Measurements from ENCODE around the gene NCEH1. TPM values are rescaled to one million over a fixed set of nuclear protein-coding genes. Genes with fewer than 3 reads are reported as not detected.

Gene NCEH1
- total RNA-seq, 2 donors from 2014 or later, result 7.1 to 22.7 TPM

DNA sequence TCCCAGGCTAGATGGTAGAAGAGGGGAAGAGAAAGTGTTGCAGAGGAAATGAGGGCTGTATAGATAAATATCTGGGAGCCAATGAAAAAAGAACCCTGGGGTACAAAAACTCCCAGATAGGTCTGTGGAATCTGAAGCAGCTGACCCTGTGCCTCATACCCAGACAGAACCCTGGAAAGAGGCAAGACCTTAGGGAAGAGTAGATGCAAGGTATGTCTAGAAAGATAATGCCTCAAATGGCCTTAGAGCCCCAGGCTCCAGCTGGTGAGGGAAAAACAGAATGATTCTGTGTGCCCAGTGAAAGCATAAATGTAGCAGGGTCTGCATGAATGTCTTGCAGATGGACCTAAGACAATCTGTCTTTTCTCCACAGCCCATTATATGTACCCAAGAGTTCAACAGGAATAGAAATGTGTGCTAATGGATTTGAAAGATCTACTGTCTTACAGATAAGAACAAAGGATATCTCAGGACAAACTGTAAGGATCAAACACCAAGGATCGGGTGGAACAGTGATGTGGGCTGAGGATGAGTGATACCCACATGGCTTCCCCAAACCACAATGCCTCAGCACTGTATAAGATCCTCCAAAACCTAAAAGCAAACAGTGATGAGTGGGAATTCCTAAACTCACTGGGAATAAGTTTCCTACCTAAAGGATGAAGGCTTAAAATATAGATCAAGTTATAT is 58.8 kb downstream of the NCEH1 start:
- TF ChIP-seq CTCF (IDR thresholded peaks at IDR 0.05), result no peak
- H3K36me3 ChIP-seq, result no peaks in the 10 kb centered on the region
- H3K27ac ChIP-seq, result no peak overlapping the region
- H3K9me3 ChIP-seq, result no peaks in the 10 kb centered on the region
- peaks cover 2 to 13% of the 10 kb centered on the region in 2 donors for H3K4me1 ChIP-seq (ENCODE audit: control insufficient read depth in 1 of 2, low read depth in 2 of 2)
- H3K4me3 ChIP-seq, result no peak overlapping the region
- H3K27me3 ChIP-seq (replicated peaks; ENCODE audit: insufficient read depth), result no peaks in the 10 kb centered on the region
- no peak for DNase-seq (ENCODE audit: low spot score)
- no peak for ATAC-seq (ENCODE audit: insufficient number of reproducible peaks, low FRiP score, low read depth)

DNA sequence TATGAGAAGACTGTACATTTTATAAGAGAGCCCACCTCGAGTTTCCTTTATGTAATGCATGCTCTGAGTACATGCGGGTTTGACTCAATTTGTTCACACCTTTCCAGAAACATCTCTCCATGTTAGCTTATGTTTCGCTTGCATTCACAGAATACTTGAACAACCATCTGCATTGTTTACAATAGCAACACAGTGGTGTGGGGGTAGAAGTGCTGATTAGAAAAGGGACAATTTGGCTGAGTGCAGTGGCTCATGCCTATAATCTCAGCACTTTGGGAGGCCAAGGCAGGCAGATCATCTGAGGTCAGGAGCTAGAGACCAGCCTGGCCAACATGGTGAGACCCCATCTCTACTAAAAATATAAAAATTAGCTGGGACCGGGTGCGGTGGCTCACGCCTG is 60.9 kb downstream of the NCEH1 start:
- no peak overlapping the region for H3K27ac ChIP-seq
- DNase-seq (ENCODE audit: low spot score), result no peak
- no peaks in the 10 kb centered on the region for H3K27me3 ChIP-seq (replicated peaks; ENCODE audit: insufficient read depth)
- TF ChIP-seq CTCF (IDR thresholded peaks at IDR 0.05), result no peak
- H3K4me1 ChIP-seq (ENCODE audit: control insufficient read depth in 1 of 2, low read depth in 2 of 2), result peaks cover 9 to 18% of the 10 kb centered on the region in 2 donors
- no peaks in the 10 kb centered on the region for H3K9me3 ChIP-seq
- no peak overlapping the region for H3K4me3 ChIP-seq
- H3K36me3 ChIP-seq, result no peaks in the 10 kb centered on the region
- no peak for ATAC-seq (ENCODE audit: insufficient number of reproducible peaks, low FRiP score, low read depth)

DNA sequence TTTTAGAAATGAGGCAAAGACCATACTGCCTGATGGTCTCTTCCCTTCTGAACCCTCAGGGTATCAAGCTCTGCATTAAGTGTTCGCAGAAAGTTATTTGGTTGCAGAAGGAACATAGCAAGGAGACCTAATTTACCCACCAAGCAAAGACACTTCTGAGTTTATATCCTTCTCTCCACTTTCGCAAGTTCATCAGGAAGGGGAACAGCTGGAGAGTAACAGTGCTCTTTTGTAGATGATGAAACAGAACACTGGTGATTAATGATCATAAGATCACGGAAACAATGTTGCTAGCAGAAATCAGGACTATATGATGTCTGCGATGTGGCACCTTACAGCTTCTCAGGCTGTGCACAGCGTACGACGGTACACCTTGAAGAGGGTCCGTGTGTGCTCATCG is 62.1 kb downstream of the NCEH1 start:
- ATAC-seq (ENCODE audit: insufficient number of reproducible peaks, low FRiP score, low read depth) (no peak), DNase-seq (ENCODE audit: low spot score) (no peak)
- peaks cover 9 to 18% of the 10 kb centered on the region in 2 donors for H3K4me1 ChIP-seq (ENCODE audit: control insufficient read depth in 1 of 2, low read depth in 2 of 2)
- no peak overlapping the region for H3K27ac ChIP-seq
- H3K27me3 ChIP-seq (replicated peaks; ENCODE audit: insufficient read depth), result no peaks in the 10 kb centered on the region
- no peaks in the 10 kb centered on the region for H3K36me3 ChIP-seq
- H3K4me3 ChIP-seq, result no peak overlapping the region
- no peak for TF ChIP-seq CTCF (IDR thresholded peaks at IDR 0.05)
- no peaks in the 10 kb centered on the region for H3K9me3 ChIP-seq

GRCh38 chr3:172647823-172648222 is 63.0 kb downstream of the NCEH1 start:
- TF ChIP-seq CTCF (IDR thresholded peaks at IDR 0.05), result no peak
- Histone ChIP-seq H3K36me3 (no peaks in the 10 kb centered on the region), H3K27me3 (replicated peaks; ENCODE audit: insufficient read depth) (no peaks in the 10 kb centered on the region), H3K27ac (no peak overlapping the region), H3K9me3 (no peaks in the 10 kb centered on the region), H3K4me3 (no peak overlapping the region), H3K4me1 (ENCODE audit: control insufficient read depth in 1 of 2, low read depth in 2 of 2) (peaks cover 9 to 18% of the 10 kb centered on the region in 2 donors)
- DNase-seq (ENCODE audit: low spot score), result no peak
- no peak for ATAC-seq (ENCODE audit: insufficient number of reproducible peaks, low FRiP score, low read depth)

DNA sequence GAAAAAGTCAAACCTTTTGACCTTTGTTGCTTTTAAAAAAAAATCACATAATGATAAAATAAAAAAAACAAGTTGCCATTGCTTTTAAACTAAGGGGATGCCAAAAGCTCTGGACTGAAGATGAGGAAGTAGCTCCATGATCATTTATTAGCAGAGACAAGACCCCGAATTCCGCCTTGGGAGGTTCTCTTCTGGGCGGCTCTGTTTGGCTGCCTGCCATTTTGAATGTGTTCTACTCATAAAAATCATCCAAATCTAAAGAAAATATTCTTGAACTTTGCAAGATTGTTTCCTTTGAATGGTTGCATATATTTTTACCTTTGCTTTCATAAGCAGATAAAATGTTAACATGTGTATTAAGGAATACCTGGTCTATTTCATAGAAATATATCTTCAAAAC is 63.8 kb downstream of the NCEH1 start:
- peaks cover 9 to 18% of the 10 kb centered on the region in 2 donors for H3K4me1 ChIP-seq (ENCODE audit: control insufficient read depth in 1 of 2, low read depth in 2 of 2)
- no peak for TF ChIP-seq CTCF (IDR thresholded peaks at IDR 0.05)
- no peaks in the 10 kb centered on the region for H3K36me3 ChIP-seq
- H3K27ac ChIP-seq, result no peak overlapping the region
- no peaks in the 10 kb centered on the region for H3K9me3 ChIP-seq
- no peak for DNase-seq (ENCODE audit: low spot score)
- no peak for ATAC-seq (ENCODE audit: insufficient number of reproducible peaks, low FRiP score, low read depth)
- no peak overlapping the region for H3K4me3 ChIP-seq
- H3K27me3 ChIP-seq (replicated peaks; ENCODE audit: insufficient read depth), result no peaks in the 10 kb centered on the region
